RCC 7860 (cell line): ENCODE measurements around the gene PRPF6.
"Not testable (repeated sequence)": the region's sequence is repeated elsewhere in the genome, so short reads cannot be mapped to it uniquely, and the experiment has no call there.

Experiments
- DNase-seq: peaks from one replicate; pipeline ENCODE4 v3.0.0-alpha.2; 2015; ENCODE audit warnings: low spot score
- FAIRE-seq: peaks from 2 replicates; lab custom pipeline; 2012; peaks lifted over from hg19 to GRCh38; lab: Jason Lieb, UNC

PRPF6 gene

GRCh38 chr20:64009811-64010387, 29.0 kb downstream of the PRPF6 start:
- DNase-seq (no peak), FAIRE-seq (no peak)

DNA sequence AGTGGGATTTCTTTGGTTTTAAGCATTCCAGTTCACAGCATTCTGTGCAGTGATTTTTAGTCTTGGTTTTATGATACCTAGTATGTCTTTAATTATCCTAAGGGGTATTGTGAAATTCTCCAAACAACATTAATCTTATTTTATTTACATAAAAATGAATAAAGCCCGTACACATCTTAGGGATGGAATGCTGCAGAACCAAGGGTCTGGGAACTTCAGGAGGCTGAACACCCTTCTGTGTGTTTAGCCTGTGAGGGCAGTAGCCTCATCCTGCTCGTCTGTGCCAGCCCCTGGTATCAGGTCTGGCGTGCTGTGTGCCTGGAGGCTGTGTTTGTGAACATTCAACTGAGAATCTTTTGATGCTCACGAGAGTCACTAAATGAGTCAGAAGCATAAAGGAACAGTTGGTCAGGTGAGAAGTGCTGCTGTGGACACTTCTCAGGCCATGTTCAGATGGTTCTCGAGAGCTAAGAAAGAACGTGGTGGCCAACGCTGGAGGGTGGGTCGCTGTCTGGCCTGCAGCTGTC, 29.8 kb downstream of the PRPF6 start:
- no peak for DNase-seq

GRCh38 chr20:64011366-64011779, 30.4 kb downstream of the PRPF6 start:
- no peak for FAIRE-seq
- no peak for DNase-seq

More for the DNA sequence above, 29.8 kb downstream of the PRPF6 start:
- FAIRE-seq = no peak

- DNase-seq, FAIRE-seq: not testable (repeated sequence)
These were observed 31.6 kb downstream of the PRPF6 start for GRCh38 chr20:64012385-64013154.

DNA sequence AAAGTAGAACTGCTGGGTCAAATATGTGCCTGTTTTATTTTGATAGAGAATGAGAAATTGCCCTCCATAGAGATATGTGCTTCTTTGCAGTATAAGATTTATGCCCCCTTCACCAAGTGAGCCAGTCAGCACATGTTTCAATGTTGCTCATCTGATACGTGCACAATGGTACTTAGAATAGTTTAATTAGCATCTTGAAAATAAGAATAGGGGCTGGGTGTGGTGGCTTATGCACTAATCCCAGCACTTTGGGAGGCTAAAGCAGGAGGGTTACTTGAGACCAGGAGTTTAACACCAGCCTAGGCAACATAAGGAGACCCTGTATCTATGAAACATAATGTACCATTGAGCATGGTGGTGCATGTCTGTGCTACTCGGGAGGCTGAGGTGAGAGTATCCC, 34.7 kb downstream of the PRPF6 start:
- no peak for DNase-seq
- FAIRE-seq = no peak

- no peak for FAIRE-seq
- no peak for DNase-seq
These were observed 40.4 kb downstream of the PRPF6 start for GRCh38 chr20:64021124-64021975.

DNA sequence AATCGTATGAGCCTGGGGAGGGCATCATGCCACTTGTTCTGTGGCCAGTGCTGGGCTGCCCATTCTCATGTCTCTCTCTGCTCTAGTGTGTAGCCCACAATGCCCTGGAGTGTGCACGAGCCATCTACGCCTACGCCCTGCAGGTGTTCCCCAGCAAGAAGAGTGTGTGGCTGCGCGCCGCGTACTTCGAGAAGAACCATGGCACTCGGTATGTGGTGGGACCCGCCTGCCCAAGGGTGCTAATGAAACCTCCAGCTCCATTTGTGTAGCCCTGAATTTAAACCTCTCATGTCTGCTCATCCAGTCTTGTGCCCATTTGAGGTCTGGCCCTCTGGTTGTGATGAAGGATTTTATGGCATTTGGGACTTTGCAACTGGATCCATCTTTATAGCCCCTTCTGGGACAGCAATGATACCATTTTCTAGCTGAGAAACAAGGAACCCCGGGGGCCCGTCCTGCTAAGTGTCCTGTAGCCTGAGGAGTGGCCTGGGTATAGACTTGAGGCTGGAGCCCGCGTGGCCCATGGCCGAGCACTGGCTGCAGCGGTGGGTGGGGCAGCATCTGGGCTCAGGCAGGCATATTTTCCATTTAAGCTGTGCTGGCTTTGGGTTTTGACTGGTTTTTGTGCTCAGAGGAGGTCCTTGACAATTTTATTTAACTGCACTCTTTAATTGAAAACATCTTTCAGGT, 41.9 kb downstream of the PRPF6 start:
- DNase-seq (no peak), FAIRE-seq (no peak)

GRCh38 chr20:64023361-64024140, 42.6 kb downstream of the PRPF6 start:
- DNase-seq (no peak), FAIRE-seq (no peak)

GRCh38 chr20:64024141-64024990, 43.4 kb downstream of the PRPF6 start:
- FAIRE-seq (no peak), DNase-seq (no peak)

GRCh38 chr20:64025101-64025825, 44.3 kb downstream of the PRPF6 start:
- no peak for FAIRE-seq

GRCh38 chr20:64025826-64026412, 45.0 kb downstream of the PRPF6 start:
- FAIRE-seq = no peak
- DNase-seq = no peak

More at GRCh38 chr20:64025101-64025825, 44.3 kb downstream of the PRPF6 start:
- DNase-seq = no peak

DNA sequence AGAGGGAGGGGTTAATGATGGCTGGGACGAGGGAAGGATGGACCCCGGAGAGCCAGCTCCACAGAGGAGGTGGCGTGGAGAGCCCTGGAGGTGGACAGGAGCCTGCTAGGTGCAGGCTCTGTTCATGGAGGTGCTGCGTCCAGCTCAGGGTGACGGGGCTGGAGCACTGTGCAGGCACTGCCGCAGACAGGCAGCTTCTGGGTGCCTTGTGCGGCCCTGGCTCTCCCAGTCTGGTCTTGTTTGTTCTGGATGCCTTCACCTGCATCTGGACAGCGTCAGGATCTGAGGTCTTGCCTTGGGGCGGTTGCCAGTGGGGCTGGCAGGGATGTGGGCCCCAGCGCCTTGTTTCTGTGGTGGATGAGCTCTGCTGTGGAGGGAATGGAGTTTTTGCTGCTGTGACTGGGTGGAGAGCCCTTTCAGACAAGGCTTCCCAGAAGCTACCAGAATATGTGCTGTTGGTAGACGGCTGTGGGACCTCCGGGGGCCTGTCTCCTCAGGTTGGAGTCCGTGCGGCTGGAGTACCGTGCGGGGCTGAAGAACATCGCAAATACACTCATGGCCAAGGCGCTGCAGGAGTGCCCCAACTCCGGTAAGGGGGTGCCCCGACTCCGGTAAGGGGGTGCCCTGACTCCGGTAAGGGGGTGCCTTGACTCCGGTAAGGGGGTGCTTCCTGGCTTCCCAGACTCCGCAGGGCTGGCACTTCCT, 47.2 kb downstream of the PRPF6 start:
- FAIRE-seq (no peak), DNase-seq (no peak)

DNA sequence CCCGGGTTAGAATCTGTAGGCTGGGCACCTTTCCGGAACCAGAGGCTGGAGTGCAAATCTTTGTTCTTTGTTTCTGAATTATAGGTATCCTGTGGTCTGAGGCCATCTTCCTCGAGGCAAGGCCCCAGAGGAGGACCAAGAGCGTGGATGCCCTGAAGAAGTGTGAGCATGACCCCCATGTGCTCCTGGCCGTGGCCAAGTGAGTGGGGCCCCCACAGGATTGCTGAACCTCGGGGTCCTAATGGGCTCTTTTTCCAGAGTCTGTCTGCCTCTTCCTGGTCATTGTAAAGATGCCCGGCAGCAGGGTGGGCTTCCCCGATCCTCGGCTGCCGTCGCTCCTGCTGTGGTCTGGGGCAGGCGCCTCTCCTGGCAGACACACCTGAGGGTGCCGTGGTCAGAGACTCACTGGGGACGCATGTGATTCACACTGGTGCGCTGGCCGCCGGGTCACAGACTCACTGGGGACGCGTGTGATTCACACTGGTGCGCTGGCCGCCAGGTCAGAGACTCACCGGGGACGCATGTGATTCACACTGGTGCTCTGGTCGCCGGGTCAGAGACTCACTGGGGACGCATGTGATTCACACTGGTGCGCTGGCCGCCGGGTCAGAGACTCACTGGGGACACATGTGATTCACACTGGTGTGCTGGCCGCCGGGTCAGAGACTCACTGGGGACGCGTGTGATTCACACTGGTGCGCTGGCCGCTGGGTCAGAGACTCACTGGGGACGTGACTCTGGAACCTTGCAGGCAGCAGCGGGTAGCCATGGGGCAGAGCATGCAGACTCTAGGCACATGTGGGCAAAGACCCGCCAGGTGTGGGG, 48.6 kb downstream of the PRPF6 start:
- no peak for FAIRE-seq

DNA sequence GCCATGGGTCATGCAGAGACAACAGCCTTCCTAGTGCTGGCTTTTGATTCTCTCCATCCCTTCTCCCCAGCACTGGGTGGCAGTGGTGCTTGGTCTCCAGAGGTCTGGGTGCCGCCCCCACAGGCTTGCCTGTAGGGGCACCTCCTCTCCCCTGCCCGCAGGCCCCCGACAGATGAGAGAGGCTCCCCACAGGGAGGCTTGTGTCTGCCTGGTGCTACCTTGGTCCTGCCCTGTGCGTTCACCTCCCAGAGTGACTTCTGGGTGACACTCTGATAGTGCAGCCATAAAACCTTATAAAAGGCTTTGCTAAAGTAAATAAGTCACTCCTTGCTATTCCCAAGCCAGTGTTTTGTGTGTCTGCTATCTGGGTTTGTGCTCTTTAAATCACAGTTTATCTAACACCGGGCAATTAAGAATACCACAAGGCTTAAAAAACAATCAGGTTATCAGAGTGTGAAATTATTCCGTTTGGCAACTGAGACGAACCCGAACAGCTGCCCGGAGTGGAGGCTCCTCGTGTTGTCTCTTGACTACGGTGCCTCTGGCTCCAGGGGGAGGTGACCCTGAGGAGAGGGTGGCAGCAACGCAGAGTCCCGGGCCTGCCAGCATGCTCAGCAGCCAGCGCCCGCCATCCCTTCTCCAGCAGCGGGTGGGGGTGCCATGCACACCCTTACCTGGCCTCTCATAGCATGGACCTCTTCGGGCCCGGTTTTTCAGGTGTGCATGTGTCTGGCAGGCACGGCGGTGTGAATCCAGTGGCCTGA, 49.6 kb downstream of the PRPF6 start:
- no peak for FAIRE-seq
- no peak for DNase-seq

More for the DNA sequence above, 48.6 kb downstream of the PRPF6 start:
- DNase-seq = no peak

DNA sequence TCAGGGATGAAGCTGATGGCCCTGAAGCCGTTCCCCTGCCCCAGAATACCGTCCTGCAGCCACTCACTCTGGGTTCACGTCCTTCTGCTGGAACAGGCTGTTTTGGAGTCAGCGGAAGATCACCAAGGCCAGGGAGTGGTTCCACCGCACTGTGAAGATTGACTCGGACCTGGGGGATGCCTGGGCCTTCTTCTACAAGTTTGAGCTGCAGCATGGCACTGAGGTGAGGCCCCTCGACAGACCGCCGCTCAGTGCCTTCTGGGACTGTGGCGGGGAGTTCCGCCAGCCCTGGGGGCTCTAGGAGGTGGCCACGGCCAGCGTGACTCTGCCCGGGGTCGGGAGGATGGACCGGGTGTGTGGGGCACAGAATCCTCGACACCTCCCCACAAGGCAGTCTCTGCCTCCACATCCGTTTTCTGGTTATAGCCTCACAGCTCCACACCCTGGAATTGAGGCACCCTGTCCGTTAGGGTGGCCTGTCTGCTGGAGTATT, 50.9 kb downstream of the PRPF6 start:
- DNase-seq = no peak
- FAIRE-seq = no peak
